ENCODE data around the gene RNF169. TPM values are rescaled to one million over a fixed set of nuclear protein-coding genes. Genes with fewer than 3 reads are reported as not detected.

RNF169 gene
- total RNA-seq, 1 donor from 2014 or later: 19.5 TPM

DNA sequence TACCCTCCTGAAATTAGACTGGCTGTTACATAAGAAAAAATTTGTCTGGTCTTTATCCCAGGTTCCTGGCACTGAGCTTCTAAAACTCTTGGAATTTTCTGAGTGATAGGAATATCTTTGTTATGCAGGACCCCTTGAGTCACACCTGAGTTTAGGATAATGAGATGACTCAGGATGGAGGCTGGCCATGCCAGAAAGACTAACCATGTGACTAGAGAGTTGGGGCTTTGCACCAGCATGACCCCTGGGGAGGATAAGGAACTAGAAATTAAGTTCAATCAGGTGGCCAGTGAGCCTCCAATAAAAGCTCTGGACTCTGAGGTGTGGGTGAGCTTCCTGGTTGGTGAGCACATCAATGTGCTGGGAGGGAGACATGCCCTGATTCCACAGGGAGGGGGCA, 112.1 kb downstream of the RNF169 start:
- intact Hi-C loops (cut with DNase I): no loop called here
- Histone ChIP-seq H3K27me3 (no peaks in the 10 kb centered on the region), H3K4me1 (no peaks in the 10 kb centered on the region), H3K27ac (no peak overlapping the region), H3K36me3 (peaks cover 9 to 80% of the 10 kb centered on the region in 2 donors), H3K9me3 (peaks cover 12 to 17% of the 10 kb centered on the region in 2 donors), H3K4me3 (no peak overlapping the region)
- no peak for TF ChIP-seq CTCF (IDR thresholded peaks at IDR 0.05)
- peak in 1 of 2 donors; percentile 12 for DNase-seq (ENCODE audit: low spot score in 2 of 2)

DNA sequence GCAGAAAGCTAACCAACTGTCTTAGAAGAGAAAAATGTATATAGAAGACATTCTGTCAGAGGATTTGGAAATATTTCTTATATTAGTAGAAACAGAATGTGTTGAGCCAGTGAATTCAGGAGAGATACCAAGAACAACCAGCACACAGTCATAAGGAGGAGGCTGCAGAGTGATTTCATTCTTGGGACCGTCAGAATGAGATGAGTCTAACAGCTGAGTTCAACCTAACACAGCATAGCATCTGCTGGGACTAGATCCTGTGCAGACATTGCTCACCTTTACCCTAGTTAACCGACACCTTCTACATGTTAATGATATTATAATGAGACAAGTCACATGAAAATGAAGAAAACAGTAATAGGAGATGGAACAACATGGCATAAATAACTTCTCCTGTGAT, 114.8 kb downstream of the RNF169 start:
- no peak for TF ChIP-seq CTCF (IDR thresholded peaks at IDR 0.05)
- Histone ChIP-seq H3K27me3 (no peaks in the 10 kb centered on the region), H3K4me1 (no peaks in the 10 kb centered on the region), H3K9me3 (peaks cover 37 to 44% of the 10 kb centered on the region in 2 donors), H3K36me3 (peaks cover 9 to 67% of the 10 kb centered on the region in 2 donors), H3K4me3 (no peak overlapping the region), H3K27ac (no peak overlapping the region)
- DNase-seq (ENCODE audit: low spot score in 2 of 2): no peak
- intact Hi-C loops (cut with DNase I): no loop called here

- H3K4me3 ChIP-seq: no peak overlapping the region
- H3K27me3 ChIP-seq: no peaks in the 10 kb centered on the region
- peaks cover 68 to 75% of the 10 kb centered on the region in 2 donors for H3K9me3 ChIP-seq
- intact Hi-C loops (cut with DNase I): no loop called here
- DNase-seq (ENCODE audit: low spot score in 2 of 2): no peak
- no peak for TF ChIP-seq CTCF (IDR thresholded peaks at IDR 0.05)
- no peaks in the 10 kb centered on the region for H3K4me1 ChIP-seq
- H3K27ac ChIP-seq: no peak overlapping the region
- peaks cover 18 to 68% of the 10 kb centered on the region in 2 donors for H3K36me3 ChIP-seq
These were observed 117.9 kb downstream of the RNF169 start for GRCh38 chr11:74866557-74866956.

GRCh38 chr11:74870485-74870884, 121.8 kb downstream of the RNF169 start:
- intact Hi-C loops (cut with DNase I): no loop called here
- Histone ChIP-seq H3K27me3 (no peaks in the 10 kb centered on the region), H3K36me3 (peaks cover 19 to 64% of the 10 kb centered on the region in 2 donors), H3K9me3 (peaks cover 65 to 87% of the 10 kb centered on the region in 2 donors), H3K27ac (no peak overlapping the region), H3K4me3 (no peak overlapping the region), H3K4me1 (no peaks in the 10 kb centered on the region)
- DNase-seq (ENCODE audit: low spot score in 2 of 2): no peak
- TF ChIP-seq CTCF (IDR thresholded peaks at IDR 0.05): no peak

GRCh38 chr11:74871037-74871436, 122.4 kb downstream of the RNF169 start:
- no peaks in the 10 kb centered on the region for H3K4me1 ChIP-seq
- intact Hi-C loops (cut with DNase I): no loop called here
- H3K27ac ChIP-seq: no peak overlapping the region
- peaks cover 19 to 66% of the 10 kb centered on the region in 2 donors for H3K36me3 ChIP-seq
- no peak for DNase-seq (ENCODE audit: low spot score in 2 of 2)
- no peak overlapping the region for H3K4me3 ChIP-seq
- no peaks in the 10 kb centered on the region for H3K27me3 ChIP-seq
- no peak for TF ChIP-seq CTCF (IDR thresholded peaks at IDR 0.05)
- H3K9me3 ChIP-seq: peaks cover 59 to 87% of the 10 kb centered on the region in 2 donors

DNA sequence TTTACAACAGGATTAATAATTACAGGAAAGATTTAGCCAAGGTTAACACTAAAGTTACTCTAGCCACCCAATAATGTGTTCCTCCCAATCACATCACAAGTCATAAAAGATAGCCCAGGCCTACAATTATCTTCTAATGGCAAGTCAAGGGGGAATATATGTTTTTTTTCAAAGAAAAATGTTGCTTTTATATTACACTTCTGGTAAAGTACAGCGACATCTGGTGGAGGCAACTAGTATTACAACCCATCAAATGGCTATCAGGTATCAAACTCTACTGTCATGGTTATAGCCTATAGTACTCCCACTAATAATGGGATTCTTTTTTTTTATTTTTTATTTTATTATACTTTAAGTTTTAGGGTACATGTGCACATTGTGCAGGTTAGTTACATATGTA, 128.5 kb downstream of the RNF169 start:
- peaks cover 7 to 47% of the 10 kb centered on the region in 2 donors for H3K36me3 ChIP-seq
- intact Hi-C loops (cut with DNase I): no loop called here
- DNase-seq (ENCODE audit: low spot score in 2 of 2): no peak
- TF ChIP-seq CTCF (IDR thresholded peaks at IDR 0.05): peak in 2 of 3 experiments; percentile 26 to 30
- H3K4me3 ChIP-seq: no peak overlapping the region
- peaks cover under 1 to 39% of the 10 kb centered on the region in 2 donors for H3K9me3 ChIP-seq
- no peaks in the 10 kb centered on the region for H3K4me1 ChIP-seq
- no peak overlapping the region for H3K27ac ChIP-seq
- H3K27me3 ChIP-seq: no peaks in the 10 kb centered on the region

All from ascending aorta (tissue), 2 donors.